Loucy (cell line): ENCODE results near the gene PASK.

Experiments
- EZH2phosphoT487 ChIP-seq: fragments of 200-600 bp; IDR thresholded peaks from 2 replicates; pipeline ENCODE4 v1.6.1; 2018; ENCODE audit warnings: antibody characterized with exemption, mild to moderate bottlenecking, moderate library complexity, borderline replicate concordance
- TF ChIP-seq, protein P1 (sequence below): fragments of 200-600 bp; sonication (generic); conservative IDR thresholded peaks from 2 replicates; pipeline ENCODE4 v1.5.1; 2014; ENCODE audit warnings: mild to moderate bottlenecking, antibody characterized with exemption, low read length

DNA sequence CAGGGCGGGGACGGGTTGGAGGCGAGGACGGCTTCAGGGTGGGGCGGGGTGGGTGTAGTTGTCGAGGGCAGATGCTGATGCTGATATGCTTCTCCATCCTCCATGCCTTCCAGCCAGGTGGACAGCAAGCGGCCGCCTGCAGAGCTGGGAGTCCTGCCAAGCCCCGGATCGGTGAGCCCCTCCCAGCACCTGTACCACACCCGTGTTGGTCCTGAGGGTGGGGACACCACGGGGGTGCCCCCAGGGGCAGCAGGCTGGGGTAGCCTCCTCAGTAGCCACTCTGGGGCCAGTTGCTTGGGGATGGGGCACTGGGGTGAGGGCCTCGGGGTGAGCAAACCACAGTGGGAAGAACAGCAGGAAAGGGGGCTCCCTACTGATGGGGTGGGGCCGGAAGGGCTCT, 41.8 kb upstream of the PASK start:
- TF ChIP-seq, protein P1, sequence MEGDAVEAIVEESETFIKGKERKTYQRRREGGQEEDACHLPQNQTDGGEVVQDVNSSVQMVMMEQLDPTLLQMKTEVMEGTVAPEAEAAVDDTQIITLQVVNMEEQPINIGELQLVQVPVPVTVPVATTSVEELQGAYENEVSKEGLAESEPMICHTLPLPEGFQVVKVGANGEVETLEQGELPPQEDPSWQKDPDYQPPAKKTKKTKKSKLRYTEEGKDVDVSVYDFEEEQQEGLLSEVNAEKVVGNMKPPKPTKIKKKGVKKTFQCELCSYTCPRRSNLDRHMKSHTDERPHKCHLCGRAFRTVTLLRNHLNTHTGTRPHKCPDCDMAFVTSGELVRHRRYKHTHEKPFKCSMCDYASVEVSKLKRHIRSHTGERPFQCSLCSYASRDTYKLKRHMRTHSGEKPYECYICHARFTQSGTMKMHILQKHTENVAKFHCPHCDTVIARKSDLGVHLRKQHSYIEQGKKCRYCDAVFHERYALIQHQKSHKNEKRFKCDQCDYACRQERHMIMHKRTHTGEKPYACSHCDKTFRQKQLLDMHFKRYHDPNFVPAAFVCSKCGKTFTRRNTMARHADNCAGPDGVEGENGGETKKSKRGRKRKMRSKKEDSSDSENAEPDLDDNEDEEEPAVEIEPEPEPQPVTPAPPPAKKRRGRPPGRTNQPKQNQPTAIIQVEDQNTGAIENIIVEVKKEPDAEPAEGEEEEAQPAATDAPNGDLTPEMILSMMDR, result no peak
- no peak for TF ChIP-seq EZH2phosphoT487
